Measurements from ENCODE around the gene LPXN. TPM values are rescaled to one million over a fixed set of nuclear protein-coding genes. Genes with fewer than 3 reads are reported as not detected.

LPXN gene
- total and polyA plus RNA-seq, 2 donors (not counting 3 experiments of a cell fraction or from before 2014, with no cell fraction given): 6.2 TPM

DNA sequence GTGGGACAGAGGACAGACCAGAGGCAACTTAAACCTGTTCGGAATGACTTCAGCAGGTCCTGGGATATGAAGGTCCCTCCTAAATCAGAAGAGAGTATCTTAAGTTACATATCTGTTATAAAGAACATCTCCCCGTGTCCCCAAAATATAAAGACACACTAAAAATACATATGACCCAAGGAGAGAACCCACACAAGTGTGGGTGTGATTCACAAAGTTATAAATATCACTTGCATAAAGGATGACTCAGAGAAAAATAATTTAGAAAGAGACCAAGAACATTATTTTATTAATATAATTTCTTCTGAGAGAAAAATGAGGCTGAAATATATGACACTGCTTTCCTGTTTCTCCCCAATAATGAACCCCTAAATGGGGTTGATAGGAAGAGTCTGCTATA, 82.0 kb downstream of the LPXN start:
- Histone ChIP-seq H3K4me2 (ENCODE audit: insufficient read depth, low read length) (no peak overlapping the region), H2AFZ (ENCODE audit: low read depth, low read length) (no peak overlapping the region), H3K27me3 (ENCODE audit: control insufficient read depth in 2 of 2, insufficient read depth in 2 of 2, low read length in 2 of 2) (peaks cover 0 to 1% of the 10 kb centered on the region in 2 experiments), H3K9me1 (replicated peaks; ENCODE audit: control insufficient read depth, extremely low read depth, insufficient read depth, low read length) (no peaks in the 10 kb centered on the region), H3K4me3 (replicated peaks in 1 of 3; ENCODE audit: insufficient read depth in 1 of 3, low read depth in 1 of 3, low read length in 3 of 3) (no peak overlapping the region), H3K79me2 (ENCODE audit: control insufficient read depth, insufficient read depth, low read length) (no peaks in the 10 kb centered on the region), H3K36me3 (ENCODE audit: control insufficient read depth in 2 of 2, extremely low read depth in 1 of 2, insufficient read depth in 2 of 2, low read length in 2 of 2) (no peaks in the 10 kb centered on the region), H3K4me1 (ENCODE audit: control insufficient read depth, extremely low read depth, insufficient read depth, low read length) (no peaks in the 10 kb centered on the region), H3K9me3 (replicated peaks; ENCODE audit: control insufficient read depth, insufficient read depth, low read length) (no peaks in the 10 kb centered on the region), H3K9ac (replicated peaks; ENCODE audit: extremely low read depth, insufficient read depth, low read length) (no peak overlapping the region), H3K27ac (ENCODE audit: insufficient read depth, low read depth, low read length) (no peak overlapping the region), H4K20me1 (replicated peaks; ENCODE audit: control insufficient read depth, extremely low read depth, insufficient read depth, low read length) (no peaks in the 10 kb centered on the region)
- dilution Hi-C loops (cut with MboI; ENCODE audit: extremely low pct_ligation_motif_present, low sequenced_read_pairs): no loop called here
- TF ChIP-seq, protein P1, sequence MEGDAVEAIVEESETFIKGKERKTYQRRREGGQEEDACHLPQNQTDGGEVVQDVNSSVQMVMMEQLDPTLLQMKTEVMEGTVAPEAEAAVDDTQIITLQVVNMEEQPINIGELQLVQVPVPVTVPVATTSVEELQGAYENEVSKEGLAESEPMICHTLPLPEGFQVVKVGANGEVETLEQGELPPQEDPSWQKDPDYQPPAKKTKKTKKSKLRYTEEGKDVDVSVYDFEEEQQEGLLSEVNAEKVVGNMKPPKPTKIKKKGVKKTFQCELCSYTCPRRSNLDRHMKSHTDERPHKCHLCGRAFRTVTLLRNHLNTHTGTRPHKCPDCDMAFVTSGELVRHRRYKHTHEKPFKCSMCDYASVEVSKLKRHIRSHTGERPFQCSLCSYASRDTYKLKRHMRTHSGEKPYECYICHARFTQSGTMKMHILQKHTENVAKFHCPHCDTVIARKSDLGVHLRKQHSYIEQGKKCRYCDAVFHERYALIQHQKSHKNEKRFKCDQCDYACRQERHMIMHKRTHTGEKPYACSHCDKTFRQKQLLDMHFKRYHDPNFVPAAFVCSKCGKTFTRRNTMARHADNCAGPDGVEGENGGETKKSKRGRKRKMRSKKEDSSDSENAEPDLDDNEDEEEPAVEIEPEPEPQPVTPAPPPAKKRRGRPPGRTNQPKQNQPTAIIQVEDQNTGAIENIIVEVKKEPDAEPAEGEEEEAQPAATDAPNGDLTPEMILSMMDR (IDR thresholded peaks at IDR 0.05; ENCODE audit: extremely low read depth in 1 of 2, insufficient read depth in 1 of 2, low read depth in 1 of 2, low read length in 2 of 2): no peak
- TF ChIP-seq POLR2AphosphoS5 (IDR thresholded peaks at IDR 0.05; ENCODE audit: insufficient read depth, low read depth, low read length) (no peak), JUN (IDR thresholded peaks at IDR 0.05; ENCODE audit: borderline replicate concordance, insufficient read depth, insufficient read length, low read depth) (no peak), FOS (IDR thresholded peaks at IDR 0.05; ENCODE audit: borderline replicate concordance, insufficient read depth, low read length) (no peak), GATA2 (IDR thresholded peaks at IDR 0.05; ENCODE audit: insufficient read depth, insufficient read length, low read depth, low read length) (no peak), MYC (IDR thresholded peaks at IDR 0.05; ENCODE audit: low read depth, low read length) (no peak), POLR2A (IDR thresholded peaks at IDR 0.05; ENCODE audit: low read depth, low read length) (no peak)
- TF ChIP-seq, protein P2, sequence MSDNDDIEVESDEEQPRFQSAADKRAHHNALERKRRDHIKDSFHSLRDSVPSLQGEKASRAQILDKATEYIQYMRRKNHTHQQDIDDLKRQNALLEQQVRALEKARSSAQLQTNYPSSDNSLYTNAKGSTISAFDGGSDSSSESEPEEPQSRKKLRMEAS (IDR thresholded peaks at IDR 0.05; ENCODE audit: insufficient read depth, insufficient read length): no peak
- ChIA-PET POLR2A (no interaction called here), CTCF (interaction anchor here (1.9 kb wide), 1 partner anchor 10 kb away, joined by 5 read pairs; no protein-coding TSS in a partner anchor)
- DNase-seq (ENCODE audit: low read depth, low spot score) (no peak), FAIRE-seq (no peak)
- intact Hi-C loops (cut with micrococcal nuclease): no loop called here
- BruUV-seq (replicated peaks): no TSS peak

Data from endothelial cell of umbilical vein (primary cell).